ENCODE results near the gene SINHCAF. TPM values are rescaled to one million over a fixed set of nuclear protein-coding genes. Genes with fewer than 3 reads are reported as not detected.

SINHCAF gene
- total RNA-seq, 1 donor from 2014 or later = 115 TPM

DNA sequence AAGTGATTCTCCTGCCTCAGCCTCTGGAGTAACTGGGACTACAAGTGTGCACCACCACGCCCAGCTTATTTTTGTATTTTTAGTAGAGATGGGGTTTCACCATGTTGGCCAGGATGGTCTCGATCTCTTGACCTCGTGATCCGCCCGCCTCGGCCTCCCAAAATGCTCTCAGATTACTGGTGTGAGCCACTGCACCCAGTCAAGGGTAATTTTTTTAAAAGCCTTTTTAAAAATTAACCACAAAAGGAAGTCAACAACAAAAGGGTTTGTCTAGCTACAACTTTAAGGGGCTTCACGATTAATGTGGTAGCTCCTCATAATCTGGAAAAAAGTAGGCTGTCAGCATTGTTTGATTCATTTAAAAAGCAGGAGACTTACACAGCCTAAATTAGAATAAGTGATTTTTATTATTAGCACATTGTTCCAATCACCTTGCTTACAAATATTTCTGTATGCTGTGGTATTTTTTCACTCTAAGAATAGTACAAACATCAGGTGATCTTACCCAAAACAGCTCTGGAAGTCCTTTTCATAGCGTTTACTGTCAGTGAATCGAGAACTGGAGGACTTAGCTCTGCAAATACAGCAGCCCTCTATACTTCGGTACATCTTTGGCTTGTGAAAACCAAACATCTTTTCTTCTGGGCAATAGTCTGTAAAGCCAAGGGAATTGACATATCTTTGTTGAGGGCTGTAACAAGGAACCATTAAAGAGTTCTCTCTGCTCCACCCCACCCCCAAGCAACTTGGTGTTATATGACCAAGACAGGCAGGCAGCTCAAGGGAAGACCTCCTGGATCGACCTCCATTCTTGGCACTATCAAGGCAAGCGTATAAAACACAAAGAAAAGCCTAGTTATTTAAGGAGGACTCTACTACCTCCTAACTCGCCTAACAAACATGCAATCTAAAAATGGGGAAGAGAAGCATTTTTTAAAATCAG, 28.1 kb downstream of the SINHCAF start:
- no peak overlapping the region for H3K9ac ChIP-seq (ENCODE audit: low read length)
- no peaks in the 10 kb centered on the region for H3K9me3 ChIP-seq (ENCODE audit: insufficient read depth, low read depth, low read length)
- Mint-ChIP-seq H3K36me3 (ENCODE audit: low read depth, unreplicated experiment) (peaks cover 5% of the 10 kb centered on the region), H3K9me3 (ENCODE audit: unreplicated experiment) (no peaks in the 10 kb centered on the region), H3K4me3 (ENCODE audit: unreplicated experiment) (no peak overlapping the region), H3K27me3 (ENCODE audit: low read depth, unreplicated experiment) (no peaks in the 10 kb centered on the region), H3K27ac (ENCODE audit: unreplicated experiment) (no peak overlapping the region), H3K4me1 (ENCODE audit: low read depth, unreplicated experiment) (peaks cover 11% of the 10 kb centered on the region)
- H3K4me2 ChIP-seq (ENCODE audit: low read length) = no peak overlapping the region
- H3K4me1 ChIP-seq (ENCODE audit: insufficient read depth, low read length) = no peaks in the 10 kb centered on the region
- H3K27me3 ChIP-seq (ENCODE audit: insufficient read depth, low read length) = no peaks in the 10 kb centered on the region
- FAIRE-seq (no peak), DNase-seq (ENCODE audit: low read depth) (no peak)
- H3K79me2 ChIP-seq (ENCODE audit: insufficient read depth, low read length) = peaks cover 69% of the 10 kb centered on the region
- no peak overlapping the region for H3K27ac ChIP-seq (ENCODE audit: low read depth, low read length)
- peaks cover 18% of the 10 kb centered on the region for H3K36me3 ChIP-seq (ENCODE audit: insufficient read depth, low read length)
- H2AFZ ChIP-seq (ENCODE audit: low read depth, low read length) = no peak overlapping the region
- TF ChIP-seq CTCF (IDR thresholded peaks at IDR 0.05; ENCODE audit: insufficient read depth, low read depth, low read length) = no peak
- TF ChIP-seq EZH2 (IDR thresholded peaks at IDR 0.05; ENCODE audit: insufficient read depth, low read length) = no peak
- peaks cover 53% of the 10 kb centered on the region for H4K20me1 ChIP-seq (ENCODE audit: insufficient read depth, low read length)
- no peak overlapping the region for H3K4me3 ChIP-seq (ENCODE audit: insufficient read depth, low read depth, low read length)

GRCh38 chr12:31289441-31289840, 36.5 kb downstream of the SINHCAF start:
- DNase-seq (ENCODE audit: low read depth) (no peak), FAIRE-seq (no peak)
- H2AFZ ChIP-seq (ENCODE audit: low read depth, low read length) = no peak overlapping the region
- no peaks in the 10 kb centered on the region for H3K27me3 ChIP-seq (ENCODE audit: insufficient read depth, low read length)
- H3K27ac Mint-ChIP-seq (ENCODE audit: unreplicated experiment) = no peak overlapping the region
- H3K4me3 ChIP-seq (ENCODE audit: insufficient read depth, low read depth, low read length) = no peak overlapping the region
- H3K27me3 Mint-ChIP-seq (ENCODE audit: low read depth, unreplicated experiment) = no peaks in the 10 kb centered on the region
- peaks cover 31% of the 10 kb centered on the region for H4K20me1 ChIP-seq (ENCODE audit: insufficient read depth, low read length)
- H3K27ac ChIP-seq (ENCODE audit: low read depth, low read length) = no peak overlapping the region
- TF ChIP-seq EZH2 (IDR thresholded peaks at IDR 0.05; ENCODE audit: insufficient read depth, low read length) (no peak), CTCF (IDR thresholded peaks at IDR 0.05; ENCODE audit: insufficient read depth, low read depth, low read length) (no peak)
- no peaks in the 10 kb centered on the region for H3K9me3 Mint-ChIP-seq (ENCODE audit: unreplicated experiment)
- H3K4me1 Mint-ChIP-seq (ENCODE audit: low read depth, unreplicated experiment) = no peaks in the 10 kb centered on the region
- H3K4me1 ChIP-seq (ENCODE audit: insufficient read depth, low read length) = no peaks in the 10 kb centered on the region
- H3K79me2 ChIP-seq (ENCODE audit: insufficient read depth, low read length) = peaks cover 26% of the 10 kb centered on the region
- H3K9ac ChIP-seq (ENCODE audit: low read length) = no peak overlapping the region
- H3K4me2 ChIP-seq (ENCODE audit: low read length) = no peak overlapping the region
- H3K4me3 Mint-ChIP-seq (ENCODE audit: unreplicated experiment) = no peak overlapping the region
- peaks cover 33% of the 10 kb centered on the region for H3K36me3 ChIP-seq (ENCODE audit: insufficient read depth, low read length)
- H3K36me3 Mint-ChIP-seq (ENCODE audit: low read depth, unreplicated experiment) = peaks cover 11% of the 10 kb centered on the region
- no peaks in the 10 kb centered on the region for H3K9me3 ChIP-seq (ENCODE audit: insufficient read depth, low read depth, low read length)

DNA sequence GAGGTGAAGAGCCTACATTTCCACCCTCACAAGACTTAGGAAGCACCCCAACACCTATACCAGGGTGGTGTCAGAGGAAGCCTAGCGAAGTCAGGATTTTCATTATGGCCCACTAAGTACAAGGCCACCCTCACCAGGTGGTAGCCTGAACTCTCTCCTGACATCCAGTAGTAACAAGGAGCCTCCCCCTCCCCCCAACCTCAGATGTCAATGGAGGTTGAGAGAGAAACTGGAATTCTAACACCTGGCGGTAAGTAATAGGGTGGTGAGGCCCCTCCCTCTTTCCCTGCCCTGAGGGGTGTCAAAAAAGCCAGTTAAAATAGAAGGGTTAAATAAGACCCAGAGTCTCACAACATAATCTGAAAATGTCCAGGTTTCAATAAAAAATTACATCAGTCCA, 37.6 kb downstream of the SINHCAF start:
- H3K4me1 Mint-ChIP-seq (ENCODE audit: low read depth, unreplicated experiment) = no peaks in the 10 kb centered on the region
- Histone ChIP-seq H2AFZ (ENCODE audit: low read depth, low read length) (no peak overlapping the region), H3K79me2 (ENCODE audit: insufficient read depth, low read length) (peaks cover 22% of the 10 kb centered on the region), H3K4me2 (ENCODE audit: low read length) (no peak overlapping the region), H3K36me3 (ENCODE audit: insufficient read depth, low read length) (peaks cover 41% of the 10 kb centered on the region), H3K27me3 (ENCODE audit: insufficient read depth, low read length) (no peaks in the 10 kb centered on the region), H3K9me3 (ENCODE audit: insufficient read depth, low read depth, low read length) (no peaks in the 10 kb centered on the region), H3K27ac (ENCODE audit: low read depth, low read length) (no peak overlapping the region), H3K4me3 (ENCODE audit: insufficient read depth, low read depth, low read length) (no peak overlapping the region), H3K4me1 (ENCODE audit: insufficient read depth, low read length) (no peaks in the 10 kb centered on the region), H4K20me1 (ENCODE audit: insufficient read depth, low read length) (peaks cover 26% of the 10 kb centered on the region), H3K9ac (ENCODE audit: low read length) (no peak overlapping the region)
- DNase-seq (ENCODE audit: low read depth) = no peak
- H3K27ac Mint-ChIP-seq (ENCODE audit: unreplicated experiment) = no peak overlapping the region
- H3K27me3 Mint-ChIP-seq (ENCODE audit: low read depth, unreplicated experiment) = no peaks in the 10 kb centered on the region
- FAIRE-seq = no peak
- H3K36me3 Mint-ChIP-seq (ENCODE audit: low read depth, unreplicated experiment) = peaks cover 12% of the 10 kb centered on the region
- TF ChIP-seq EZH2 (IDR thresholded peaks at IDR 0.05; ENCODE audit: insufficient read depth, low read length) = no peak
- no peak for TF ChIP-seq CTCF (IDR thresholded peaks at IDR 0.05; ENCODE audit: insufficient read depth, low read depth, low read length)
- H3K9me3 Mint-ChIP-seq (ENCODE audit: unreplicated experiment) = no peaks in the 10 kb centered on the region
- H3K4me3 Mint-ChIP-seq (ENCODE audit: unreplicated experiment) = no peak overlapping the region

Measured in astrocyte (in vitro differentiated cells and primary cell).